T-helper 2 cell (primary cell): ENCODE data around the gene CAPZA3.
"Not testable (repeated sequence)": the region's sequence is repeated elsewhere in the genome, so short reads cannot be mapped to it uniquely, and the experiment has no call there.

ENCODE experiments used
- DNase-seq, 5 experiments: peaks; one replicate each; pipeline versions ENCODE4 v3.0.0 to v3.0.0-alpha.2; 2012 to 2022

The CAPZA3 gene

GRCh38 chr12:18754124-18754707, 16.3 kb downstream of the CAPZA3 start:
- DNase-seq, result no peak

- DNase-seq, result no peak
Measured at GRCh38 chr12:18755341-18755740, 17.4 kb downstream of the CAPZA3 start.

GRCh38 chr12:18766479-18766878, 28.6 kb downstream of the CAPZA3 start:
- not testable (repeated sequence) for DNase-seq

- no peak for DNase-seq
Measured at GRCh38 chr12:18782827-18783226, 44.9 kb downstream of the CAPZA3 start.

- not testable (repeated sequence) for DNase-seq
Measured at GRCh38 chr12:18785465-18785864, 47.5 kb downstream of the CAPZA3 start.
